Suppressor macrophage (primary cell): ENCODE measurements around the gene EFCAB9.

Experiments used
- DNase-seq, 4 experiments: peaks; one replicate each; pipeline ENCODE4 v3.0.0-alpha.2; 2020 to 2022

The EFCAB9 gene

GRCh38 chr5:172243302-172243701 lies 49.3 kb downstream of the EFCAB9 start:
- DNase-seq, result peak in 1 of 4 experiments; percentile 28

- no peak for DNase-seq
Measured at GRCh38 chr5:172245046-172245445, 51.1 kb downstream of the EFCAB9 start.

GRCh38 chr5:172245703-172246125 lies 51.7 kb downstream of the EFCAB9 start:
- DNase-seq, result no peak

- no peak for DNase-seq
Measured at GRCh38 chr5:172248637-172249036, 54.7 kb downstream of the EFCAB9 start.

GRCh38 chr5:172251419-172251818 lies 57.4 kb downstream of the EFCAB9 start:
- DNase-seq, result no peak

GRCh38 chr5:172252501-172252900 lies 58.5 kb downstream of the EFCAB9 start:
- DNase-seq, result no peak
